CD8-positive, alpha-beta memory T cell (primary cell): ENCODE data around the gene R3HDML. TPM values are rescaled to one million over a fixed set of nuclear protein-coding genes. Genes with fewer than 3 reads are reported as not detected.

Experiments used
- CTCF ChIA-PET: fragments of 350-600 bp; sonication (Branson Sonifier 250); formaldehyde crosslinking; loops from one replicate; lab custom pipeline; 2021; ENCODE audit warnings: antibody characterized with exemption; lab: Charles Lee
- POLR2A ChIA-PET: fragments of 350-600 bp; sonication (Branson Sonifier 250); formaldehyde crosslinking; loops from one replicate; lab custom pipeline; 2021; ENCODE audit warnings: antibody characterized with exemption; lab: Charles Lee
- DNase-seq, 5 donors: peaks; one replicate each; pipeline versions ENCODE4 v3.0.0 to v3.0.0-alpha.2; 2020 to 2022; ENCODE audit warnings: mixed read lengths in 1 of 5
- H3K27ac ChIP-seq: one replicate; pipeline ENCODE4 v1.7.0; 2013; ENCODE audit warnings: low read depth, mild to moderate bottlenecking, low read length, moderate library complexity
- H3K27me3 ChIP-seq: 2 replicates; pipeline ENCODE4 v1.7.0; 2013; ENCODE audit warnings: low read length, mild to moderate bottlenecking; ENCODE audit not compliant: insufficient read depth, poor library complexity, severe bottlenecking
- H3K36me3 ChIP-seq: 2 replicates; pipeline ENCODE4 v1.7.0; 2013; ENCODE audit warnings: mild to moderate bottlenecking, low read length, moderate library complexity; ENCODE audit not compliant: insufficient read depth
- H3K4me1 ChIP-seq: 2 replicates; pipeline ENCODE4 v1.7.0; 2013; ENCODE audit warnings: mild to moderate bottlenecking, low read length, moderate library complexity; ENCODE audit not compliant: insufficient read depth
- H3K4me3 ChIP-seq: 2 replicates; pipeline ENCODE4 v1.7.0; 2013; ENCODE audit warnings: mild to moderate bottlenecking, low read length
- H3K9me3 ChIP-seq: 2 replicates; pipeline ENCODE4 v1.7.0; 2013; ENCODE audit warnings: mild to moderate bottlenecking, low read length
- H3K27ac Mint-ChIP-seq, 8 donors: one replicate each; pipeline ENCODE4 v1.8.0; 2020 to 2021; ENCODE audit warnings: mixed read lengths in 8 of 8, mild to moderate bottlenecking in 6 of 8, inconsistent platforms in 3 of 8, moderate library complexity in 3 of 8
- H3K27me3 Mint-ChIP-seq, 2 donors: one replicate each; pipeline ENCODE4 v1.8.0; 2020 to 2021; ENCODE audit warnings: mixed read lengths in 2 of 2, mild to moderate bottlenecking in 1 of 2, moderate library complexity in 1 of 2
- H3K36me3 Mint-ChIP-seq, 3 donors: one replicate each; pipeline ENCODE4 v1.8.0; 2020 to 2021; ENCODE audit warnings: mixed read lengths in 3 of 3, inconsistent platforms in 1 of 3, mild to moderate bottlenecking in 1 of 3
- H3K4me1 Mint-ChIP-seq, 3 donors: one replicate each; pipeline ENCODE4 v1.8.0; 2020 to 2021; ENCODE audit warnings: mixed read lengths in 3 of 3, inconsistent platforms in 1 of 3, mild to moderate bottlenecking in 1 of 3
- H3K4me3 Mint-ChIP-seq, 7 donors: one replicate each; pipeline ENCODE4 v1.8.0; 2020 to 2021; ENCODE audit warnings: mixed read lengths in 7 of 7, mild to moderate bottlenecking in 6 of 7, moderate library complexity in 4 of 7, inconsistent platforms in 2 of 7
- H3K9me3 Mint-ChIP-seq, 5 donors: one replicate each; pipeline ENCODE4 v1.8.0; 2020 to 2022; ENCODE audit warnings: mixed read lengths in 5 of 5, mild to moderate bottlenecking in 3 of 5, moderate library complexity in 2 of 5, inconsistent platforms in 1 of 5
- polyA plus RNA-seq: library from polyadenylated mRNA; unstranded; fragments of 300-500 nt; fragmentation: Illumina TruSeq; gene quantifications from one replicate; pipeline ENCODE4 v1.2.3, GENCODE V29; 2021
- total RNA-seq, 2 experiments: library from RNA; stranded (reverse); gene quantifications; one replicate each; pipeline ENCODE4 v1.2.3, GENCODE V29; 2021

The R3HDML gene
- total and polyA plus RNA-seq, 3 experiments from 2014 or later: not detected

GRCh38 chr20:44348168-44348659 is 11.4 kb downstream of the R3HDML start:
- H3K36me3 ChIP-seq: no peaks in the 10 kb centered on the region
- DNase-seq: no peak
- no peak overlapping the region for H3K27ac Mint-ChIP-seq
- H3K27ac ChIP-seq: no peak overlapping the region
- no peaks in the 10 kb centered on the region for H3K27me3 ChIP-seq
- H3K4me1 Mint-ChIP-seq: no peaks in the 10 kb centered on the region
- H3K36me3 Mint-ChIP-seq: no peaks in the 10 kb centered on the region
- H3K4me1 ChIP-seq: no peaks in the 10 kb centered on the region
- H3K4me3 ChIP-seq: no peak overlapping the region
- H3K4me3 Mint-ChIP-seq: peak overlapping the region in 1 of 7 donors; percentile 40
- ChIA-PET POLR2A (no interaction called here), CTCF (no interaction called here)
- H3K27me3 Mint-ChIP-seq: peaks cover 11 to 17% of the 10 kb centered on the region in 2 donors
- no peaks in the 10 kb centered on the region for H3K9me3 Mint-ChIP-seq
- no peaks in the 10 kb centered on the region for H3K9me3 ChIP-seq

GRCh38 chr20:44349349-44349748 is 12.5 kb downstream of the R3HDML start:
- ChIA-PET POLR2A (no interaction called here), CTCF (no interaction called here)
- no peak overlapping the region for H3K4me3 ChIP-seq
- peaks cover 11 to 19% of the 10 kb centered on the region in 2 donors for H3K27me3 Mint-ChIP-seq
- no peaks in the 10 kb centered on the region for H3K36me3 ChIP-seq
- H3K4me1 Mint-ChIP-seq: no peaks in the 10 kb centered on the region
- no peak overlapping the region for H3K27ac Mint-ChIP-seq
- no peaks in the 10 kb centered on the region for H3K27me3 ChIP-seq
- no peaks in the 10 kb centered on the region for H3K36me3 Mint-ChIP-seq
- DNase-seq: no peak
- no peak overlapping the region for H3K27ac ChIP-seq
- no peaks in the 10 kb centered on the region for H3K4me1 ChIP-seq
- no peaks in the 10 kb centered on the region for H3K9me3 ChIP-seq
- no peaks in the 10 kb centered on the region for H3K9me3 Mint-ChIP-seq
- no peak overlapping the region for H3K4me3 Mint-ChIP-seq

GRCh38 chr20:44350567-44350966 is 13.7 kb downstream of the R3HDML start:
- CTCF ChIA-PET: no interaction called here
- no peaks in the 10 kb centered on the region for H3K9me3 Mint-ChIP-seq

DNA sequence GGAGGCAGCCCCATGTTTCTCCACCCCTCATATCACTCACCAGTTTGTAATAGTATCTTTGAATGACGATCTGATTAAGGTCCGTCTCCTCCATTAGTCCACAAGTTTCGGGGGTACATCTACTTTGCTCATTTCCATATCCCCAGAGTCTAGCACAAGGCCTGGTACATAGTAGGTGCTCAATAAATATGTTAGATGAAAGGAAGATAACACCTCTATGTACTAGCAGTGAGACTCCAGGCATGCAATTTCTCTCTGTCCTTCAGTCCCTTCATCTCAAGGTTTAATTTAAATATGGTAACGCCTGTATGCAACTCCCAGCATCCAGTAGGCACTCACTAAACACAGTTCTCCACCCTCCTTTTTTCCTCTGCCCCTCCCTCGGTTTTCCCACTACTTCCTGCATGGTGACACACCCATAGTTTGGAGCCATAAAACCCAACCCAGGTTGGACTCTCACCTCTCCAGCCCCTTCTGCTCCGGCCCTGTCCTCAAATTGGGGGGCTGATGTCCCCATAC is 18.2 kb downstream of the R3HDML start:
- Mint-ChIP-seq H3K36me3 (no peaks in the 10 kb centered on the region), H3K4me3 (no peak overlapping the region), H3K27me3 (peaks cover 20 to 26% of the 10 kb centered on the region in 2 donors), H3K27ac (no peak overlapping the region), H3K4me1 (no peaks in the 10 kb centered on the region), H3K9me3 (peaks cover 0 to under 1% (median 0%) of the 10 kb centered on the region in 5 donors)
- no peaks in the 10 kb centered on the region for H3K4me1 ChIP-seq
- POLR2A ChIA-PET: no interaction called here
- CTCF ChIA-PET: interaction anchor here (0.8 kb wide), 1 partner anchor 44 kb away, joined by 3 read pairs; the partner anchor contains the start of gene FITM2
- no peak overlapping the region for H3K27ac ChIP-seq
- no peaks in the 10 kb centered on the region for H3K27me3 ChIP-seq
- no peaks in the 10 kb centered on the region for H3K9me3 ChIP-seq
- no peak overlapping the region for H3K4me3 ChIP-seq
- no peaks in the 10 kb centered on the region for H3K36me3 ChIP-seq
- DNase-seq: no peak

More at GRCh38 chr20:44350567-44350966, 13.7 kb downstream of the R3HDML start:
- POLR2A ChIA-PET: no interaction called here
- Histone ChIP-seq H3K36me3 (no peaks in the 10 kb centered on the region), H3K4me3 (no peak overlapping the region), H3K4me1 (no peaks in the 10 kb centered on the region), H3K9me3 (no peaks in the 10 kb centered on the region), H3K27me3 (no peaks in the 10 kb centered on the region), H3K27ac (no peak overlapping the region)
- no peak for DNase-seq
- Mint-ChIP-seq H3K36me3 (no peaks in the 10 kb centered on the region), H3K27ac (no peak overlapping the region), H3K27me3 (peaks cover 11 to 29% of the 10 kb centered on the region in 2 donors), H3K4me3 (no peak overlapping the region), H3K4me1 (no peaks in the 10 kb centered on the region)

- no peaks in the 10 kb centered on the region for H3K4me1 Mint-ChIP-seq
These were observed 18.9 kb downstream of the R3HDML start, which contains the start of gene HNF4A for GRCh38 chr20:44355498-44356352. HNF4A (plus strand) TSS chr20:44355699; CDS start chr20:44355805, 106 bp downstream.

DNA sequence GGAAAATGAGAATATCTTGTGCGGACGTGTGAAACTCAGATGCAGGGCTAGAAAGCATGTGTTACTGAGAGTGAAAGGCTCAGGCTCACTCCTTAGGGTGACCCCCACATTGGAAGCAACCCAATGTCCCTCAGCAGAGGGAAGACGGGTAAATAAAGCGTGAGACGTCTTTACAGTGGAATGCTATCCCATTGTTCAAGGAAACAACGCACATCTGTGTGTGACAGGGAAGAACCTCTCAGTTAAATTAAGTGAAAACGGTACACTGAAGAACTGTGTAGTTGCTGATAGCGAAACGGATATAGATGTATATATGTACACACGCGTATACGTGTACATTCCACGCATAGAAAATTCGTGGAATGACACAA is 19.5 kb downstream of the R3HDML start:
- no peaks in the 10 kb centered on the region for H3K9me3 ChIP-seq
- no peaks in the 10 kb centered on the region for H3K27me3 ChIP-seq
- no peak for DNase-seq
- Mint-ChIP-seq H3K27ac (no peak overlapping the region), H3K36me3 (no peaks in the 10 kb centered on the region), H3K27me3 (peaks cover 16 to 20% of the 10 kb centered on the region in 2 donors), H3K4me3 (no peak overlapping the region), H3K4me1 (no peaks in the 10 kb centered on the region), H3K9me3 (peaks cover 0 to 1% (median 0%) of the 10 kb centered on the region in 5 donors)
- no peak overlapping the region for H3K4me3 ChIP-seq
- H3K4me1 ChIP-seq: no peaks in the 10 kb centered on the region
- H3K36me3 ChIP-seq: no peaks in the 10 kb centered on the region
- ChIA-PET CTCF (no interaction called here), POLR2A (no interaction called here)
- no peak overlapping the region for H3K27ac ChIP-seq

More at GRCh38 chr20:44355498-44356352, 18.9 kb downstream of the R3HDML start, which contains the start of gene HNF4A:
- CTCF ChIA-PET: no interaction called here
- Histone ChIP-seq H3K4me3 (no peak within 1 kb of the TSS), H3K27me3 (no peaks in the 10 kb centered on the region), H3K36me3 (no peaks in the 10 kb centered on the region), H3K27ac (no peak within 1 kb of the TSS), H3K4me1 (no peaks in the 10 kb centered on the region), H3K9me3 (no peaks in the 10 kb centered on the region)
- POLR2A ChIA-PET: no interaction called here
- Mint-ChIP-seq H3K27ac (no peak within 1 kb of the TSS), H3K9me3 (peaks cover 0 to 1% (median 0%) of the 10 kb centered on the region in 5 donors), H3K4me3 (no peak within 1 kb of the TSS), H3K27me3 (peaks cover 17 to 24% of the 10 kb centered on the region in 2 donors), H3K36me3 (no peaks in the 10 kb centered on the region)
- no peak for DNase-seq

- Mint-ChIP-seq H3K36me3 (no peaks in the 10 kb centered on the region), H3K9me3 (peaks cover 0 to 1% (median 0%) of the 10 kb centered on the region in 5 donors), H3K27ac (no peak overlapping the region), H3K4me1 (no peaks in the 10 kb centered on the region), H3K4me3 (no peak overlapping the region), H3K27me3 (peaks cover 17 to 20% of the 10 kb centered on the region in 2 donors)
- Histone ChIP-seq H3K27ac (no peak overlapping the region), H3K27me3 (no peaks in the 10 kb centered on the region), H3K9me3 (no peaks in the 10 kb centered on the region), H3K4me1 (no peaks in the 10 kb centered on the region), H3K36me3 (no peaks in the 10 kb centered on the region), H3K4me3 (no peak overlapping the region)
- POLR2A ChIA-PET: no interaction called here
- CTCF ChIA-PET: no interaction called here
- no peak for DNase-seq
These were observed 20.2 kb downstream of the R3HDML start for GRCh38 chr20:44357020-44357419.

DNA sequence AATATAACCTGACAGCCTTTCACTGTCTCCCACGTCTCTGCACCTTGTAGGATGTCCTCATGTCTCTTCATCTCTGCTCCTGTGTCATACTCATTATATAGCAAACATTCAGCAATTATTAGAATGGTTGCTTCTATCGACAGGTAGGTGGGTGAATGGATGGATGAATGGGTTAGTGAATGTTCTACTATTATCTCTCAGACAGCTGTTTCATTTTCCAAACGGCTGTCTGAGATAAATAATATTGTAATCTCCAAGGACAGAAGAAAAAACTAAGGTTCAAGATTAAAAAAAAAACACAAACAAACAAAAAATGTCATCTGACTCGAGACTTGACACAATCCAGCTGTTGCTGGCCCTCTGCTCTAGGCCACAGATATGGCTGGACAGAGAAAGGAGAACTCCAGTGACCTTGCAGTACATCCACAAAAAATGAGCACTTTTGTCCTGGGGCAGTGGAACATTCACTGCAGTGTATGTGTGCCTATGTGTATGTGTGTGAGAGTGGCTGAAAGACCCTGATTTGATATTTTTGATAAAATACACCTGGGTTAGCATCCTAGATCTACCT is 20.8 kb downstream of the R3HDML start:
- Mint-ChIP-seq H3K27ac (no peak overlapping the region), H3K9me3 (peaks cover 0 to 1% (median 0%) of the 10 kb centered on the region in 5 donors), H3K4me1 (no peaks in the 10 kb centered on the region), H3K36me3 (no peaks in the 10 kb centered on the region), H3K4me3 (no peak overlapping the region), H3K27me3 (peaks cover 14 to 16% of the 10 kb centered on the region in 2 donors)
- Histone ChIP-seq H3K27ac (no peak overlapping the region), H3K4me1 (no peaks in the 10 kb centered on the region), H3K36me3 (no peaks in the 10 kb centered on the region), H3K9me3 (no peaks in the 10 kb centered on the region), H3K4me3 (no peak overlapping the region), H3K27me3 (no peaks in the 10 kb centered on the region)
- no peak for DNase-seq
- ChIA-PET CTCF (no interaction called here), POLR2A (no interaction called here)
